Rectal smooth muscle tissue (tissue), 1 donor: ENCODE measurements around the gene SPOP.
"Not testable (repeated sequence)": the region's sequence is repeated elsewhere in the genome, so short reads cannot be mapped to it uniquely, and the experiment has no call there.

Experiments used
- H3K27ac ChIP-seq: one replicate; pipeline ENCODE4 v1.7.0; 2013; ENCODE audit warnings: low read depth, low read length, inconsistent platforms
- H3K27me3 ChIP-seq: one replicate; pipeline ENCODE4 v1.7.0; 2013; ENCODE audit warnings: low read length; ENCODE audit not compliant: control insufficient read depth, insufficient read depth
- H3K36me3 ChIP-seq: one replicate; pipeline ENCODE4 v1.7.0; 2013; ENCODE audit warnings: low read length; ENCODE audit not compliant: control insufficient read depth, insufficient read depth
- H3K4me1 ChIP-seq: one replicate; pipeline ENCODE4 v1.7.0; 2013; ENCODE audit warnings: low read length; ENCODE audit not compliant: control insufficient read depth, insufficient read depth
- H3K4me3 ChIP-seq: one replicate; pipeline ENCODE4 v1.7.0; 2013; ENCODE audit warnings: low read length
- H3K9ac ChIP-seq: one replicate; pipeline ENCODE4 v1.7.0; 2013; ENCODE audit warnings: low read length

Gene SPOP

DNA sequence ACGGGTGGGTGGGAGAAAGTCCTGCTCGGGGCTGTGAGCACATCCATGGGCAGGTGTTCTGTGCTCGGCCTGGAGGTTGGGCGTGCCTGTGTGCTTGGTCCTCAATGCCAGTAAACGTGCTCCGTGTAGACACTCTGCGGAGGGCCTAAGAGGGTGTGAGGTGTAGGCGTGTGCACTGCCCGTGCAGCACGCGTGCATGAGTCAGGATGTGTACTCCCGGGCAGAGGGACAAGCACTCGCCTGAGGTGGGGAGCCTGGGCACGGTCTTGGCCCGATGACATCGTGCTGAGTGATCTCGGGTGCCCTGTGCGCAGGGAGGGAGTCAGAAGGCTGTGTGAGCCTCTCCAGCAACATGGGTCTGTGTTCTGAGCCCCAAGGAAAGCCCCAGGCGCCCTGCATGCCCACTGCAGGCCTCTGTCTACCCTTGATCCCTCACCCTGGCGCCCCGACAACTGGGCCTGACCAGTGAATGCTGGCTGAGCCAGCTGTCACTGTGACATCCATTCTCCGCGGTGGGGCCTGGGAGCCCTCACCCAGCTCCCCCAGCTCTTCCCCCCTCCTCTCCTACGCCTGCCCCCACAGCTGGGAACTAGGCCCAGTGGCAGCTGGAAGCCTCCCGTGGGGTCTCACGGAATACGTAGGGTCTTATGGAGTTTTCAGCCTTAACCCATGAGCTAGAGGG lies 125.7 kb downstream of the SPOP start:
- no peak overlapping the region for H3K9ac ChIP-seq
- H3K36me3 ChIP-seq = no peaks in the 10 kb centered on the region
- H3K4me1 ChIP-seq = no peaks in the 10 kb centered on the region
- H3K27me3 ChIP-seq = no peaks in the 10 kb centered on the region
- no peak overlapping the region for H3K4me3 ChIP-seq
- H3K27ac ChIP-seq = no peak overlapping the region

DNA sequence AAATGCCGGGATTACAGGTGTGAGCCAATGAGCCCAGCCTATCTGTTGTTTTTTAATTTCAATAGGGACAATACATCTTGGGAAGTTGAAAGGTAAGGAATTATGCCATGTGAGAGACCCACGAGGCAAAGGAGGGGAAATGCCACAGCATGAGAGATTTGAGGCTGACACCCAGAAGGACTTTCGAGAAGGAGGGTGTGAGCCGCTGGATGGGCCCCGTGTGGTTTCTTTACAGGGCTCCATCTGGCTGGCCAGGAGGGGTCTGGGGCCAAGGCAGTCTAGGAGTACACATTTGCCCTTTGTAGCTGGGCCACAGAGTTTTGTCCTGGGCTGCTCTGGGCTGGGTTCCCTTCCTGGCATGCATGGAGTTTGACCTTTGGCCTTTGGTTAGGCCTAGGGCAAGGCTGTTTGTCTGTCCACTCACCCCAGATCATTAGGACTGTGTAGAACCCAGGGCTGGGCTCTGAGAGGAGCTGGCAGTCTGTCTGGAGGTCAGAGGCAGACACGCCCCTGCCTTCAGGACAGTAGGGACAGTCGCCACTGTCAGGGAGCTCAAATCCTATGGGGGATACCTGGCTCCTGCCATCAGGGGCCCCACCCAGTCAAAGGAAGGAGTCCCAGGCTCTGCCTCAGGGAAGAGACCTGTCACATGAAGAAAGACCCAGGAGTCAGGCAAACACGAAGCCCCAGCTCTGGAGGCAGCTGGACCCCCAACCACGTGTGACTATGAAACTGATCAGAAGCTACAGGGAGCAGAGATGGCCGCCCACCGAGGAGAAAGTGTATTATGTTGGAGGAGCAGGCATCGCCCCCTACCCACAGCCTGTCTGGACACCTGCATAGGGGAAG lies 126.5 kb downstream of the SPOP start:
- H3K9ac ChIP-seq = no peak overlapping the region
- no peaks in the 10 kb centered on the region for H3K27me3 ChIP-seq
- no peak overlapping the region for H3K4me3 ChIP-seq
- no peaks in the 10 kb centered on the region for H3K36me3 ChIP-seq
- H3K27ac ChIP-seq = no peak overlapping the region
- no peaks in the 10 kb centered on the region for H3K4me1 ChIP-seq

DNA sequence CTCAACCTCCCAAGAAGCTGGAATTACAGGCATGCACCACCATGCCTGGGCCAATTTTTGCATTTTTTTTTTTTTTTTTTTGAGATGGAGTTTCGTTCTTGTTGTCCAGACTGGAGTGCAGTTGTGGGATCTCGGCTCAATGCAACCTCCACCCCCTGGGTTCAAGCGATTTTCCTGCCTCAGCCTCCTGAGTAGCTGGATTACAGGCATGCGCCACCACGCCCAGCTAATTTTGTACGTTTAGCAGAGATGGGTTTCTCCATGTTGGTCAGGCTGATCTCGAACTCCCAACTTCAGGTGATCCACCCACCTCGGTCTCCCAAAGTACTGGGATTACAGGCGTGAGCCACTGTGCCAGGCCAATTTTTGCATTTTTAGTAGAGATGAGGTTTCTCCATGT lies 127.1 kb downstream of the SPOP start:
- not testable (repeated sequence) for H3K9ac ChIP-seq, H3K4me3 ChIP-seq, H3K27me3 ChIP-seq, H3K36me3 ChIP-seq, H3K4me1 ChIP-seq, H3K27ac ChIP-seq

DNA sequence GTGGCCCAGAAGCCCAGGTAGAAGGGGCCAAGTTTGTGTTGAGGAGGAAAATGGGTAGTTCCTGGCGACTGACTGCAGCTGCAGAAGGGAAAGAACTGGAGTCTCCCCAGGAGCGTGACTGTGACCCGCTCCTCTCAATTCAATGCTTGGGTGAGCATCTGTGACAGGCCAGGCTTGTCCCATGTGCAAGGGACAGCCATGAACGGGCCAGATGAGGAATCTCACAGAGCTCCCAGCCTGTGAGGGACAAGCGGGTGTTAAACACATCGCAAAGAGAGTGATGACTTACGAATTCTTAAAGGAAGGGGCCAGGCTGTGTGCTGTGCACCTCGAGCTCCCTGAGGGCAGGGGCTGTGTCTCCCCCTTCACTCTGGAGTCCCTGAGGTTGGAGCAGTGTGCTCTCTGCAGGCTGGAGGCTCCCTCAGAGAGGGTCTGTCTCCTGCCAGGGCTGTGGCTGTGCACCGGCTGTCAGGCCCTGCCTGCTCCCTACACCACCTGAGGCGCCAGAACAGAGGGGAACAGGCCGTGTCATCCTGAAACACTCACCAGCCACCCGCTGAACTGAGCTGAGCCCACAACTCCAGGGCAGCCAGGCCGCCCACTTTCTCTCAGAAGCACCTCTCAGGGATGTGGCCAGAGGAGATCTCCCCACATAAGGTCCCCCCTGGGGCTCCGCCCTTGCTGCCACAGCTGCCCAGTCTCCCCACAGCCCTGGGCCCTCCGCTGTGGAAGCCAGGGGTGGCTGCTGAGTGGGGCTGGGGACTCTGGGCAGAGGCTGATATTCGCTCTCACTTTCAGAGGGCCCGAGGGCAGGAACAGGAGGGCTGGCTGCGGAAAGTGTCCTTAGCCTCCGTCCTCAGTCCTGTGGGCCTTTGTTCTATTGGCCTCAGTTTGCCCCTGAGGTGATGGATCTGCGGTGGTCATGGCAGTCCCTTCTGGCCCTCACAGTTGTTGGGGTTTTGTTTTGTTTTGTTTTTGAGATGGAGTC lies 127.9 kb downstream of the SPOP start:
- Histone ChIP-seq H3K27ac (no peak overlapping the region), H3K9ac (no peak overlapping the region), H3K4me1 (no peaks in the 10 kb centered on the region), H3K4me3 (no peak overlapping the region), H3K36me3 (no peaks in the 10 kb centered on the region), H3K27me3 (no peaks in the 10 kb centered on the region)

DNA sequence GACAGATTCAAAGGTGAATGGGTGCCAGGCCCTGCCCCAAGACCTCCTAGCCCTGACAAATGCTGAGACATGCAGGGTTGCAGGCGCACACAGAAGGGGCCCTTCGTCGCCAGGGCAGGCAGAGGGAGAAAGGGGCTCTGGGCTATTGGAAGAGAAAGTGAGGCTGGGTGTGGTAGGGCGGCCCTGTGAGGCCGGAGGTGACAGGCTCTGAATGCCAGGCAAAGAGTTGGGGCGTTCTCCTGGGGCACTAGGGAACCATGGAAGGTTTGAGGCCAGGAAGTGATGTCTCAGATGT lies 128.6 kb downstream of the SPOP start:
- H3K9ac ChIP-seq = no peak overlapping the region
- H3K27ac ChIP-seq = no peak overlapping the region
- H3K36me3 ChIP-seq = no peaks in the 10 kb centered on the region
- H3K4me3 ChIP-seq = no peak overlapping the region
- H3K4me1 ChIP-seq = no peaks in the 10 kb centered on the region
- H3K27me3 ChIP-seq = no peaks in the 10 kb centered on the region
